Mesothelial cell of epicardium (in vitro differentiated cells): ENCODE data around the gene PC. TPM values are rescaled to one million over a fixed set of nuclear protein-coding genes. Genes with fewer than 3 reads are reported as not detected.

Source experiments
- DNase-seq, 2 experiments: peaks; one replicate each; pipeline ENCODE4 v3.0.0; 2021; ENCODE audit warnings: low spot score in 2 of 2; ENCODE audit not compliant: unreplicated experiment in 2 of 2
- H3K27ac Mint-ChIP-seq: 2 replicates; pipeline ENCODE4 v1.8.0; 2021; ENCODE audit warnings: mixed read lengths
- H3K27me3 Mint-ChIP-seq: 2 replicates; pipeline ENCODE4 v1.8.0; 2021; ENCODE audit warnings: low read depth, mixed read lengths
- H3K36me3 Mint-ChIP-seq: 2 replicates; pipeline ENCODE4 v1.8.0; 2021; ENCODE audit warnings: mixed read lengths
- H3K4me1 Mint-ChIP-seq: 2 replicates; pipeline ENCODE4 v1.8.0; 2021; ENCODE audit warnings: mixed read lengths
- H3K4me3 Mint-ChIP-seq: 2 replicates; pipeline ENCODE4 v1.8.0; 2021; ENCODE audit warnings: mild to moderate bottlenecking, moderate library complexity, mixed read lengths
- H3K9me3 Mint-ChIP-seq: 2 replicates; pipeline ENCODE4 v1.8.0; 2021; ENCODE audit warnings: mixed read lengths
- total RNA-seq: library from RNA; stranded (reverse); gene quantifications from 3 replicates; pipeline ENCODE4 v1.2.1, GENCODE V29; 2021
- TF ChIP-seq, protein P1 (sequence below): fragments of 200-600 bp; sonication (generic); IDR thresholded peaks from one replicate; pipeline ENCODE4 v1.5.0; 2021; ENCODE audit warnings: antibody characterized with exemption; ENCODE audit not compliant: unreplicated experiment

The PC gene
- total RNA-seq, 1 donor from 2014 or later = 9.5 TPM

GRCh38 chr11:66976028-66976467 is 17.9 kb upstream of the PC start:
- Mint-ChIP-seq H3K27ac (no peak overlapping the region), H3K4me1 (no peaks in the 10 kb centered on the region), H3K4me3 (no peak overlapping the region), H3K36me3 (no peaks in the 10 kb centered on the region), H3K9me3 (no peaks in the 10 kb centered on the region), H3K27me3 (no peaks in the 10 kb centered on the region)
- peak in 1 of 2 experiments; percentile 74 for DNase-seq
- TF ChIP-seq, protein P1, sequence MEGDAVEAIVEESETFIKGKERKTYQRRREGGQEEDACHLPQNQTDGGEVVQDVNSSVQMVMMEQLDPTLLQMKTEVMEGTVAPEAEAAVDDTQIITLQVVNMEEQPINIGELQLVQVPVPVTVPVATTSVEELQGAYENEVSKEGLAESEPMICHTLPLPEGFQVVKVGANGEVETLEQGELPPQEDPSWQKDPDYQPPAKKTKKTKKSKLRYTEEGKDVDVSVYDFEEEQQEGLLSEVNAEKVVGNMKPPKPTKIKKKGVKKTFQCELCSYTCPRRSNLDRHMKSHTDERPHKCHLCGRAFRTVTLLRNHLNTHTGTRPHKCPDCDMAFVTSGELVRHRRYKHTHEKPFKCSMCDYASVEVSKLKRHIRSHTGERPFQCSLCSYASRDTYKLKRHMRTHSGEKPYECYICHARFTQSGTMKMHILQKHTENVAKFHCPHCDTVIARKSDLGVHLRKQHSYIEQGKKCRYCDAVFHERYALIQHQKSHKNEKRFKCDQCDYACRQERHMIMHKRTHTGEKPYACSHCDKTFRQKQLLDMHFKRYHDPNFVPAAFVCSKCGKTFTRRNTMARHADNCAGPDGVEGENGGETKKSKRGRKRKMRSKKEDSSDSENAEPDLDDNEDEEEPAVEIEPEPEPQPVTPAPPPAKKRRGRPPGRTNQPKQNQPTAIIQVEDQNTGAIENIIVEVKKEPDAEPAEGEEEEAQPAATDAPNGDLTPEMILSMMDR = peak; percentile 72

DNA sequence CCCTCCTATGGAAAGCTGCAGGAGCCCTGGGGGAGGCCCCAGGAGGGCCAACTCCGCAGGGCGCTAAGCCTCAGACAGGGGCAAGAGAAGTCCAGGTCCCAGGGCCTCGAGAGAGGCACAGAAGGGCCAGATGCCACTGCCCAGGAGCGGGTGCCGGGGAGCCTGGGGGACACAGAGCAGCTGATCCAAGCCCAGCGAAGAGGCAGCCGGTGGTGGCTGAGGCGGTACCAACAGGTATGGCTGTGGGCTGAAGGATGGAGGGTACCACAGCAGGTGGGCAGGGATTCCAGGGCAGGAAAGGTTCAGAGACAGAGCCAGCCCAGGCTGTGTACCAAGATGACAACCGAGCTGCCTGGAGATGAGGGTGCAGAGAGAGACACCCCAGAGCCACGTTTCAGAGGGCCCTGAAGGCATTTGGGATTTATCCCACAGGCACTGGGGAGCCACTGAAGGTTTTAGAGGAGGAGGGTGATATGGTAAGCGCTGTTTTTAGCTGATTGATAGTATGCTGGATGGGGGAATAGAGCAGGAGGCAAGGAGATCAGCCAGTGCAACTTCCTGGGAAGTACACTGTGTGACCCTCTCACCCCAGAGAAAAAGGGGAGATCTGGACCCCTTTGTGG is 17.3 kb upstream of the PC start:
- TF ChIP-seq, protein P1 = no peak
- Mint-ChIP-seq H3K4me1 (no peaks in the 10 kb centered on the region), H3K9me3 (no peaks in the 10 kb centered on the region), H3K36me3 (no peaks in the 10 kb centered on the region), H3K27ac (no peak overlapping the region), H3K4me3 (no peak overlapping the region), H3K27me3 (no peaks in the 10 kb centered on the region)
- no peak for DNase-seq

DNA sequence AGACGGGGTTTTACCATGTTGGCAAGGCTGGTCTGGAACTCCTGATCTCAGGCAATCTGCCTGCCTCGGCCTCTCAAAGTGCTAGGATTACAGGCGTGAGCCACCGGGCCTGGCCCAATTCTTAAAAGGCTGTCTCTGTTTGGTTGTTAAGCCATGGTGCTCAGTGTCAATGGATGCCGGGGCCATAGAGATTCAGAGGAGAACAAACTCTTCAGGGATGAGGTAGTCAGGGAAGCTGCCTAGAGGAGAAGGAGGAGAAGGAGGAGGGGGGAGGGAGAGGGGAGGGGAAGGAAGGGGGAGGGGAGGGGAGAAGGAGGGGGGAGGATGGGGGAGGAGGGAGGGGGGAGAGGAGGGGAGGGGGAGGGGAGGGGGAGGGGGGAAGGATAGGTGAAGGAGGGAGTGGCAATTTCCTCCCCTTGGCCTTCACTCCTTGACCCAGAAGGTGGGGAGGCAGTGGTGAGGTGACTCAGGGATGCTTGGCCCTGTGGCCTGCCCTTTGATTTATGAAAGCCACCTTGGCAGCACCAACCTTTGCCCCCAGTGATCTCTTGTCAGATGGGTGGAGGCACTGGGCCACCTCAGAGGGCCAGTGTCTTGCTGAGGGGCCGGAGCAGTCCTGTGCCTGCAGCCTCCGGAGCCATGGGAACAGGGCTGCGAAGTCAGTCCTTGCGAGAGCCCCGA is 16.7 kb upstream of the PC start, which contains the start of gene C11orf86:
C11orf86 (plus strand) TSS at position 581 of the 681 bp plus-strand sequence; CDS start at position 640, 59 bp downstream.
- Mint-ChIP-seq H3K4me3 (no peak within 1 kb of the TSS), H3K27ac (no peak within 1 kb of the TSS), H3K27me3 (no peaks in the 10 kb centered on the region), H3K4me1 (no peaks in the 10 kb centered on the region), H3K36me3 (no peaks in the 10 kb centered on the region), H3K9me3 (no peaks in the 10 kb centered on the region)
- TF ChIP-seq, protein P1 = no peak
- no peak for DNase-seq

- no peaks in the 10 kb centered on the region for H3K4me1 Mint-ChIP-seq
- DNase-seq = no peak
- H3K4me3 Mint-ChIP-seq = no peak overlapping the region
- peak overlapping the region; percentile 19 for H3K27ac Mint-ChIP-seq
- H3K27me3 Mint-ChIP-seq = no peaks in the 10 kb centered on the region
- H3K9me3 Mint-ChIP-seq = no peaks in the 10 kb centered on the region
- no peaks in the 10 kb centered on the region for H3K36me3 Mint-ChIP-seq
- TF ChIP-seq, protein P1 = no peak
These were observed 15.9 kb upstream of the PC start for GRCh38 chr11:66973956-66974580.

- H3K9me3 Mint-ChIP-seq = no peaks in the 10 kb centered on the region
- H3K4me1 Mint-ChIP-seq = no peaks in the 10 kb centered on the region
- TF ChIP-seq, protein P1 = no peak
- DNase-seq = no peak
- no peaks in the 10 kb centered on the region for H3K36me3 Mint-ChIP-seq
- H3K4me3 Mint-ChIP-seq = no peak overlapping the region
- no peak overlapping the region for H3K27ac Mint-ChIP-seq
- no peaks in the 10 kb centered on the region for H3K27me3 Mint-ChIP-seq
These were observed 13.3 kb upstream of the PC start for GRCh38 chr11:66971488-66971887.
